ENCODE results near the gene ZSCAN12.

Gene ZSCAN12

DNA sequence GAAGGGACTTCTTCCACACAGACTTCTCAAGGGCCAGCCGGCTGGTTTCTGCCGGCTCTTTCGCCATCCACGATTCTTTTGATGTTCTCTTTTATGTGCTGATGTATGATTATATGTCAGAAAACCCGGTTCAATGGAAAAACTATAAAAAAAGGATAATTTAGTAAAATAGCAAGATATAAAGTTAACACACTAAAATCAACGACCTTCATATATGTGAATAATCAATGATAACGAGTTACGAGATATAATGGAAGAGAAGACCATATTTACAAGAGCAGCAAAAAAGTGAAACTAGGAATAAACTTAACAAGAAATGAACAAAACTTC is 540 bp upstream of the ZSCAN12 start:
- TF ChIP-seq, protein P1, sequence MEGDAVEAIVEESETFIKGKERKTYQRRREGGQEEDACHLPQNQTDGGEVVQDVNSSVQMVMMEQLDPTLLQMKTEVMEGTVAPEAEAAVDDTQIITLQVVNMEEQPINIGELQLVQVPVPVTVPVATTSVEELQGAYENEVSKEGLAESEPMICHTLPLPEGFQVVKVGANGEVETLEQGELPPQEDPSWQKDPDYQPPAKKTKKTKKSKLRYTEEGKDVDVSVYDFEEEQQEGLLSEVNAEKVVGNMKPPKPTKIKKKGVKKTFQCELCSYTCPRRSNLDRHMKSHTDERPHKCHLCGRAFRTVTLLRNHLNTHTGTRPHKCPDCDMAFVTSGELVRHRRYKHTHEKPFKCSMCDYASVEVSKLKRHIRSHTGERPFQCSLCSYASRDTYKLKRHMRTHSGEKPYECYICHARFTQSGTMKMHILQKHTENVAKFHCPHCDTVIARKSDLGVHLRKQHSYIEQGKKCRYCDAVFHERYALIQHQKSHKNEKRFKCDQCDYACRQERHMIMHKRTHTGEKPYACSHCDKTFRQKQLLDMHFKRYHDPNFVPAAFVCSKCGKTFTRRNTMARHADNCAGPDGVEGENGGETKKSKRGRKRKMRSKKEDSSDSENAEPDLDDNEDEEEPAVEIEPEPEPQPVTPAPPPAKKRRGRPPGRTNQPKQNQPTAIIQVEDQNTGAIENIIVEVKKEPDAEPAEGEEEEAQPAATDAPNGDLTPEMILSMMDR (IDR thresholded peaks at IDR 0.05; ENCODE audit: extremely low read depth, insufficient read depth, missing control alignments): no peak
- DNase-seq (ENCODE audit: low spot score): no peak
- in situ Hi-C loops (cut with MboI; ENCODE audit: low pct_unique_long_range_greater_than_20kb, low sequenced_read_pairs, unreplicated experiment): no loop called here

DNA sequence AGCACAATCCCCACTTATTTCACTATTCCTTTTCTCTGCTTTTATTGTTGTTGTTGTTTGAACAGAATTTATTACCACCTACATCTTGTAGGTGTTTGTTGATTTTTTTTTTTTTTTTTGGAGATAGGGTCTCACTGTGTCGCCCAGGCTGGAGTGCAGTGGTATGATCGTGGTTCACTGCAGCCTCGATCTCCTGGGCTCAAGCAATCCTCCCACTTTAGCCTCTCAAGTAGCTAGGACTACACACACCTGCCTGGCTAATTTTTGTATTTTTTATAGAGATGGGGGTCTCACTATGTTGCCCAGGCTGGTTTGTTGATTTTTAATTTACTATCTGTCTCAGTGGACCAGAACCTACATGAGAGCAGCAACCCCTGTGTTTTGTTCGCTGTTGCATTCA is 3.6 kb downstream of the ZSCAN12 start:
- in situ Hi-C loops (cut with MboI; ENCODE audit: low pct_unique_long_range_greater_than_20kb, low sequenced_read_pairs, unreplicated experiment): no loop called here
- DNase-seq (ENCODE audit: low spot score): no peak
- TF ChIP-seq, protein P1 (IDR thresholded peaks at IDR 0.05; ENCODE audit: extremely low read depth, insufficient read depth, missing control alignments): no peak

DNA sequence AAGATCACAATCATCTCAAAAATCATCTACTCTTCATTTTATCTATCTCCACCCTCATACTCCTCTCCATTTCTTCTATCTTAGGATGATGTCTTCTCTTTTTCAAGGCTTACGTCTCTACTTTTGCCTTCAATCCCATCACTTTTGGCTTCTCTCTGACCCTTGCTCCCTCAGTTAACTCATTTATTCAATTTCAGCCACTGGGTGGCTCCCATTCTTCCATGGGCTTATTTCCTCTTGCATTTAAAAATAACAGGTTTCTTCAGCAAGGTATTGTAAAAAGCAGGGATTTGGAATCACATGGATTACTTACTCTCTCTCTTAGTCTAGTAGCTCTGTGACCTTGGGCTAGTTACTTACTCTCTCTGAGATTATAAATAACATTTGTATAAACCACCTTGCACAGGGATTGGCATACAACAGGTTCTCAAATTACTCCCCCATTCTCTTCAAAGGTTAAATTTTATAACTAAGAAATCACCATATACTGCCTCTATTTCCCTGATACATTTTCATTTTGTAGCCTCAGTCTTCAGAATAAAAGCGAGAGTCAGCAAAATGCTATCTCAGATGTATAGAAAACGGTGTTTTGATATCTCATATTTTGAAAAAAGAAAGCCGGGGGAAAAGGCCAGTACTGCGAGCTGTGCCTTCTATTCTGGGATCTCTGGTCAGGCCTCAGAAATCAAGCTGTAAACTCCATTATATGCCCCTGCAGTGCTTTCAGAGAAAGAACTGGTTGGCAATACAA is 5.5 kb downstream of the ZSCAN12 start:
- in situ Hi-C loops (cut with MboI; ENCODE audit: low pct_unique_long_range_greater_than_20kb, low sequenced_read_pairs, unreplicated experiment): no loop called here
- TF ChIP-seq, protein P1 (IDR thresholded peaks at IDR 0.05; ENCODE audit: extremely low read depth, insufficient read depth, missing control alignments): peak; percentile 39

DNA sequence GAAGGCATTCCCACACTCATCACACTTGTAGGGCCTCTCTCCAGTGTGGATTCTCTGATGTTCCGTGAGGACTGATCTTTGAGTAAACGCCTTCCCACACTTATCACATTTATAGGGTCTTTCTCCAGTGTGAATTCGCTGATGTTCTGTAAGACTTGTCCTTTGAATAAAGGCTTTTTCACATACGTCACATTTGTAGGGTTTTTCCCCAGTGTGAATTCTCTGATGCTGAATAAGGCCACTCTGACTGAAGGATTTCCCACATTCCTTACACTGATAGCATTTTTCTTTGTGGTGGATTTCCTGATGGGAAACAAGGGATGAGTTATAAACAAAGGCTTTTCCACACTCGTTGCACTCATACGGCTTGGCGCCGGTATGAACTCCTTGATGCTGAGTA is 8.9 kb downstream of the ZSCAN12 start:
- in situ Hi-C loops (cut with MboI; ENCODE audit: low pct_unique_long_range_greater_than_20kb, low sequenced_read_pairs, unreplicated experiment): no loop called here
- TF ChIP-seq, protein P1 (IDR thresholded peaks at IDR 0.05; ENCODE audit: extremely low read depth, insufficient read depth, missing control alignments): no peak
- no peak for DNase-seq (ENCODE audit: low spot score)

More for the DNA sequence above, 5.5 kb downstream of the ZSCAN12 start:
- DNase-seq (ENCODE audit: low spot score): no peak

DNA sequence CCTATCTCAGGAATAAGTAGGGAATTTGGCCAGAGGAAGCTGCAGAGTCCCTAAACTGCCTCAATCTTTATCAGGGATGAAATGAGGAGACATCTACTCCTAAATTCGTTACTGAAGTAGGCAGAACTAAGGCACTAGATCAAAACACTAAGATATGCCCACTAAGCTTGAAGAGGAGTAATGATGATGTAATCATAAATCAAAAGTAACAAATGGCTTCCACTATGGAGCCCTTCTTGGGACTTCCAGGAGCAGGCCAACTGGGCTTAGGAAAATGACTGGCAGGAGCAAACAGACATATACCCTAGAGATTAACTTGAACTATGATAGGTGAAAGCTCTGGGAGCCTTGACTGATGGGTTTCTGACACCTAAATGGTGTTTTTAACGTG is 15.4 kb downstream of the ZSCAN12 start:
- DNase-seq (ENCODE audit: low spot score): no peak
- TF ChIP-seq, protein P1 (IDR thresholded peaks at IDR 0.05; ENCODE audit: extremely low read depth, insufficient read depth, missing control alignments): no peak
- in situ Hi-C loops (cut with MboI; ENCODE audit: low pct_unique_long_range_greater_than_20kb, low sequenced_read_pairs, unreplicated experiment): no loop called here

DNA sequence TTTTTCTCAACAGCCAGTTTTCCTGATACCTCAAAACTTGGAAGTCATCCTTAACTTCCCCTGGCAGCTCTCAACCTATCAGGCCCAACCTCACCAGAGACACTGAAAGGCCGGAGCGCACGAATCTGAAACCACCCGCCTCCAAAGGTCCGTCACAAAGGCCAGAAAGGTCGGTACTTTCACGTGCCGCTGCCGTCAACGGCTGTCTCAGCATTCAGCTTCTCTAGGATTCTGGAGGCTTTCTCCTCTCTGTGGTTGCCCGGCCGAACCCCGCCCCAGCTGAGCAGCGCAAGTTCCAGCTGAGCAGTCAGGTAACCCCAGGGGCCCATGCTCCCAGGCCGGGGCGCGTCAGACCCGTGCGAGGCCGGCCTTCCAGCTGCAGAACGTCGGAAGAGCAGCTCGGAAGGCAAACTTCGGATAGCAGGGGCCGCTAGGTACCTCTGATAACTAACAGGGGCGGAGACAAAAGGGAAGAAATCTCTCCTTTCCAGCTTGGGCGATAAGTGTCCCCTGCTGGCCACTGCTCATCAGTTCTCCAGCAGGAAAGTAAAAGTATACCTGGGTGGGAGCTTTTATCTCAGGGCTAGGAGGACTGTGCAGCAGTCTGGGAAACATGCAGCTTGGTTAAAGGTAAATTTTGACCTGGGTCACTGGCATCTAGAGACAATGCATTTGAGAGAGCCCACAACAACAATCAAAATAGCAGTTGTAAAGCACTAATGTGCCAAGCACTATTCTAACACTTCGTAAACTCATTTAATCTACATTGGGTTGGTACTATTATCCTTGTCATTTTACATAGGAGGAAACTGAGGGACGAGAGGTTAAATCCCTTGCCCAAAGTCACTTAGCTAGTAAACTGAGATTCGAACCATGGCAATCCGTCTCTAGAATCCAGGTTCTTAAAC is 16.1 kb downstream of the ZSCAN12 start:
- in situ Hi-C loops (cut with MboI; ENCODE audit: low pct_unique_long_range_greater_than_20kb, low sequenced_read_pairs, unreplicated experiment): no loop called here
- TF ChIP-seq, protein P1 (IDR thresholded peaks at IDR 0.05; ENCODE audit: extremely low read depth, insufficient read depth, missing control alignments): peak; percentile 49
- DNase-seq (ENCODE audit: low spot score): peak; percentile 78
